Upper lobe of left lung (tissue), 6 donors: ENCODE data around the gene TBXA2R. TPM values are rescaled to one million over a fixed set of nuclear protein-coding genes. Genes with fewer than 3 reads are reported as not detected.

Experiments
- ATAC-seq, 2 donors: fragments of 200-7000 bp; cut with Tn5 transposase; one replicate each; pipeline ENCODE4 v1.9.1; 2022; ENCODE audit warnings: mild to moderate bottlenecking in 2 of 2, moderate library complexity in 2 of 2; ENCODE audit not compliant: low FRiP score in 2 of 2
- DNase-seq, 2 donors: peaks; one replicate each; pipeline ENCODE4 v3.0.0-alpha.2; 2019 to 2020
- H3K27ac ChIP-seq, 4 donors: fragments of 200-600 bp; sonication (generic); one replicate each; pipeline ENCODE4 v1.5.1; 2016 to 2019
- H3K27me3 ChIP-seq, 4 donors: fragments of 200-600 bp; sonication (generic); one replicate each; pipeline ENCODE4 v1.5.1; 2017 to 2019
- H3K36me3 ChIP-seq, 4 donors: fragments of 200-600 bp; sonication (generic); one replicate each; pipeline ENCODE4 v1.5.1; 2016 to 2019
- H3K4me1 ChIP-seq, 4 donors: fragments of 200-600 bp; sonication (generic); one replicate each; pipeline ENCODE4 v1.5.1; 2018 to 2019
- H3K4me3 ChIP-seq, 4 donors: fragments of 200-600 bp; sonication (generic); one replicate each; pipeline ENCODE4 v1.5.1; 2017 to 2019; ENCODE audit warnings: mild to moderate bottlenecking in 2 of 4, moderate library complexity in 1 of 4
- H3K9me3 ChIP-seq, 4 donors: fragments of 200-600 bp; sonication (generic); one replicate each; pipeline ENCODE4 v1.5.1; 2018 to 2019
- CTCF ChIP-seq, 6 experiments: fragments of 450-650 bp in 4 of 6; fragments of 200-600 bp in 2 of 6; sonication (generic) in 2 of 6; IDR thresholded peaks; one replicate each; pipeline ENCODE4 v1.5.1; 2016 to 2019; ENCODE audit warnings: antibody characterized with exemption in 6 of 6
- POLR2A ChIP-seq, 4 donors: fragments of 450-650 bp; IDR thresholded peaks; one replicate each; pipeline ENCODE4 v1.5.1; 2016 to 2017; ENCODE audit warnings: antibody characterized with exemption in 4 of 4, mild to moderate bottlenecking in 2 of 4
- WGBS, 2 donors: methylation state at CpG; one replicate each; pipeline ENCODE4 v1.1.5; 2017 to 2018; 5-methylcytosine and 5-hydroxymethylcytosine counted together
- small RNA-seq, 4 donors: library from RNA; depleted of rRNA; stranded (forward); fragments of <200 nt; gene quantifications; one replicate each; pipeline ENCODE3, GENCODE V24; 2016
- total RNA-seq, 6 donors: library from RNA; depleted of rRNA in 4 of 6; stranded (reverse); fragments of >200 nt in 4 of 6; gene quantifications; one replicate each; pipeline versions ENCODE4 v1.1.0 to v1.2.1, GENCODE V29; 2016 to 2021
- donor health status: DM: no; HTN: no; CAD: no; lungs with moderate emphysema.
- donor health status: DM: no; HTN: yes; CAD: no; lungs with severe emphysema.

Gene TBXA2R
- total RNA-seq, 6 donors from 2014 or later = 0.49 to 7.0 (median 2.6) TPM

GRCh38 chr19:3544742-3545668, 61.7 kb downstream of the TBXA2R start:
- H3K4me3 ChIP-seq = no peak overlapping the region
- DNase-seq (peak; percentile 75 to 94), ATAC-seq (peak; percentile 76 to 85)
- no peaks in the 10 kb centered on the region for H3K9me3 ChIP-seq
- TF ChIP-seq CTCF (IDR thresholded peaks at IDR 0.05) (peak; percentile 92 to 97 (median 94)), POLR2A (IDR thresholded peaks at IDR 0.05) (no peak)
- 56 to 70% methylated on average over 15 to 26 of the region's 30 CpGs for whole genome bisulfite sequencing, 2 donors
- peaks cover 0 to 41% (median 29%) of the 10 kb centered on the region in 4 donors for H3K36me3 ChIP-seq
- H3K27me3 ChIP-seq = no peaks in the 10 kb centered on the region
- H3K27ac ChIP-seq = no peak overlapping the region
- H3K4me1 ChIP-seq = peaks cover 0 to 25% (median 0%) of the 10 kb centered on the region in 4 donors

Small RNA genes lying within 50 kb of the gene (small RNA-seq; reads per million reads assigned to genes)
- 0 reads per million in 4 donors for gene AC005786.1

Other genes starting within 250 kb of the TBXA2R start
- 100 to 1,000 TPM in 5 of 6 donors, 10 to 100 TPM in 1; 96.1 to 175 (median 154) TPM for gene NFIC, start 240.3 kb downstream of the TBXA2R start, total RNA-seq
- 1 to 10 TPM in 1 of 6 donors, not detected in 5; 1.7 TPM for gene SMIM24, start 126.3 kb downstream of the TBXA2R start, total RNA-seq
- gene SMIM44, start 123.4 kb downstream of the TBXA2R start, total RNA-seq = not detected
- 10 to 100 TPM; 13.3 to 26.8 (median 17.3) TPM for gene DOHH, start 106.2 kb downstream of the TBXA2R start, total RNA-seq
- 100 to 1,000 TPM in 1 of 6 donors, 10 to 100 TPM in 5; 19.9 to 110 (median 37.5) TPM for gene FZR1, start 100.6 kb downstream of the TBXA2R start, total RNA-seq
- gene TEKTIP1, start 67.7 kb downstream of the TBXA2R start, total RNA-seq = 1 to 10 TPM in 3 of 6 donors, not detected in 3; 1.6 to 7.3 (median 6.2) TPM
- gene MFSD12, start 49.3 kb downstream of the TBXA2R start, total RNA-seq = 100 to 1,000 TPM in 2 of 6 donors, 10 to 100 TPM in 4; 44.2 to 178 (median 96.0) TPM
- 100 to 1,000 TPM in 2 of 6 donors, 10 to 100 TPM in 4; 79.5 to 183 (median 85.9) TPM for gene HMG20B, start 33.9 kb downstream of the TBXA2R start, total RNA-seq
- 1 to 10 TPM in 5 of 6 donors, under 1 TPM in 1; 0.91 to 5.2 (median 1.4) TPM for gene GIPC3, start 21.4 kb downstream of the TBXA2R start, total RNA-seq
- gene CACTIN, start 19.9 kb upstream of the TBXA2R start, total RNA-seq = 10 to 100 TPM; 21.5 to 97.4 (median 25.5) TPM
- 10 to 100 TPM; 24.6 to 64.1 (median 43.1) TPM for gene PIP5K1C, start 93.6 kb upstream of the TBXA2R start, total RNA-seq
- 10 to 100 TPM; 27.2 to 94.3 (median 55.5) TPM for gene TJP3, start 101.5 kb upstream of the TBXA2R start, total RNA-seq
- gene APBA3, start 154.8 kb upstream of the TBXA2R start, total RNA-seq = 10 to 100 TPM; 13.4 to 92.2 (median 21.6) TPM
- 10 to 100 TPM; 16.8 to 83.9 (median 65.5) TPM for gene MRPL54, start 155.8 kb upstream of the TBXA2R start, total RNA-seq
- gene RAX2, start 165.4 kb upstream of the TBXA2R start, total RNA-seq = not detected
- gene MATK, start 179.5 kb upstream of the TBXA2R start, total RNA-seq = 10 to 100 TPM in 5 of 6 donors, 1 to 10 TPM in 1; 9.6 to 20.1 (median 13.1) TPM